GM13977 (cell line): ENCODE results near the gene EEF1G.

ENCODE experiments used
- DNase-seq: peaks from one replicate; pipeline ENCODE4 v3.0.0; 2012; ENCODE audit warnings: low spot score
- in situ Hi-C: fragments of 300-500 bp; cut with MboI; formaldehyde crosslinking; loops from one replicate; pipeline ENCODE4 v1.12.0; 2022; ENCODE audit warnings: low sequenced_read_pairs, low pct_unique_long_range_greater_than_20kb, mixed read lengths, inconsistent platforms; ENCODE audit not compliant: unreplicated experiment
- TF ChIP-seq, protein P1 (sequence below): IDR thresholded peaks from 2 replicates; pipeline ENCODE4 v1.5.1; 2012; ENCODE audit warnings: mild to moderate bottlenecking, control low read depth; ENCODE audit not compliant: insufficient read depth; ENCODE audit errors: extremely low read depth, missing control alignments

Gene EEF1G

GRCh38 chr11:62608776-62609175 lies 35.1 kb upstream of the EEF1G start:
- TF ChIP-seq, protein P1, sequence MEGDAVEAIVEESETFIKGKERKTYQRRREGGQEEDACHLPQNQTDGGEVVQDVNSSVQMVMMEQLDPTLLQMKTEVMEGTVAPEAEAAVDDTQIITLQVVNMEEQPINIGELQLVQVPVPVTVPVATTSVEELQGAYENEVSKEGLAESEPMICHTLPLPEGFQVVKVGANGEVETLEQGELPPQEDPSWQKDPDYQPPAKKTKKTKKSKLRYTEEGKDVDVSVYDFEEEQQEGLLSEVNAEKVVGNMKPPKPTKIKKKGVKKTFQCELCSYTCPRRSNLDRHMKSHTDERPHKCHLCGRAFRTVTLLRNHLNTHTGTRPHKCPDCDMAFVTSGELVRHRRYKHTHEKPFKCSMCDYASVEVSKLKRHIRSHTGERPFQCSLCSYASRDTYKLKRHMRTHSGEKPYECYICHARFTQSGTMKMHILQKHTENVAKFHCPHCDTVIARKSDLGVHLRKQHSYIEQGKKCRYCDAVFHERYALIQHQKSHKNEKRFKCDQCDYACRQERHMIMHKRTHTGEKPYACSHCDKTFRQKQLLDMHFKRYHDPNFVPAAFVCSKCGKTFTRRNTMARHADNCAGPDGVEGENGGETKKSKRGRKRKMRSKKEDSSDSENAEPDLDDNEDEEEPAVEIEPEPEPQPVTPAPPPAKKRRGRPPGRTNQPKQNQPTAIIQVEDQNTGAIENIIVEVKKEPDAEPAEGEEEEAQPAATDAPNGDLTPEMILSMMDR: no peak
- no peak for DNase-seq
- in situ Hi-C loops: no loop called here

DNA sequence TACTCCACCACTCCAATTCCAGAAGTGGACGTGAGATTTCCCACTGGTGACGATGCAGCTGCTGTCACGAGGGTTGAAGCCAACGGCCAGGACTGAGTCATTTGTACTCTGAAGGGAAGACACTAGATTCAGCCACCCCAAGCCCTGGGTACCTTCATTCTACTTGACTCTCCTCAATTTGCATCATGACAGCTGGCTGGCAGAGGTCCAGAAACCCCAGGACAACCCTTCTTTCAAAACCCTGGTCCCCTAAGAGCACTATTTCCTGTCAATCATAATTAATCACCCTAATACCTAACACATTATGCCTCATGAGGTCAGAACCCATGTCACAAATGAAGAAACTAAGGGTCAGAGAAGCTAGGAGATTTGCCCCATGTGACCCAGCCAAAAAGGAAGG lies 34.0 kb upstream of the EEF1G start:
- TF ChIP-seq, protein P1: no peak
- DNase-seq: no peak
- in situ Hi-C loops: no loop called here

DNA sequence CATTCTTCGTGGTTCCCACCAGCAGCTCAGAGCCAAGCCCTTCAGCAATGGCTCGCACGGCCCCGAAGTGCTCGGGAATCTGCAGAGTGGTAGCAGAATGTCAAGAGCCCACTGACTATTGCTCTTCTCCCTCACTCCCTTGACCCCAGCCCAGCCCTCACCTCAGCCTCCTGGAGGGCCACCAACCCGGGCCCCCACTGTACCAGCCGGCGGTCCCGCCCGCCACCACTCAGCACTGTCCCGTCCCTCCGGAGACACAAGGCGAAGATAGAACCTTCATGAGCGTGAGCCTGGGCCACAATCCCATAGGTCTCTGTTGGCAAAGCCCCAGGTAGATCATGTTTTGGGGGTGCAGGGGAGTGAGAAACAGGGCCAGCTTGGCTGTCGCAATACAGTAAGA lies 32.2 kb upstream of the EEF1G start:
- TF ChIP-seq, protein P1: no peak
- in situ Hi-C loops: no loop called here
- no peak for DNase-seq

- in situ Hi-C loops: no loop called here
- no peak for DNase-seq
- TF ChIP-seq, protein P1: no peak
Measured at GRCh38 chr11:62605467-62605866, 31.8 kb upstream of the EEF1G start.

DNA sequence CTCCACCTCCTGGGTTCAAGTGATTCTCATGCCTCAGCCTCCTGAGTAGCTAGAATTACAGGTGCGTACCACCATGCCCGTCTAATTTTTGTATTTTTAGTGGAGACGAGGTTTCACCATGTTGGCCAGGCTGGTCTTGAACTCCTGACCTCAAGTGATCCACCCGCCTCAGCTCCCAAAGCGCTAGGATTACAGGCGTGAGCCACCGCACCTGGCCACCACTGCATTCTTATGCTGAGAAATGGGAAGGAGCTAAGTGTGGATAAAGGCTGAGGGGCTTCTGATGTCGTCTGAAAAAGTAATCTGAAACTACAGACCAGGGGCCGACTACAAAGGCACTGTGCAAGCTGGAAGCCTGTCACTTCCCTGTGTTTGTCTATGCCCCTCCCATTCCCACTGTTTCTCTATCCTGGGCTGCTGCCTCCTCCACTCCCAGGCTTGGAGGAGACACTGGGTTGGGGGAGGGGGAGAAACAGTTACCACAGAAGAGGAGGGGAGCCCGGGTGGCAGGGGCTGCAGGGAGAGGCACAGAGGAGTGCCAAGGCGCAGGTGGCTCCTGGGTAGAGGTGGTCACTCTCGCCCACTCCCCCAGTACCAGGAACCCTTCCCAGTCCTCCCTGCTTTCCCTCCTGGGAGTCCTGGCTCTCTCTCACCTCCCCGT lies 30.9 kb upstream of the EEF1G start:
- TF ChIP-seq, protein P1: no peak
- in situ Hi-C loops: no loop called here
- no peak for DNase-seq

- no peak for DNase-seq
- TF ChIP-seq, protein P1: no peak
- in situ Hi-C loops: no loop called here
Measured at GRCh38 chr11:62603776-62604299, 30.1 kb upstream of the EEF1G start.
